Upper lobe of left lung (tissue), 4 donors: ENCODE measurements around the gene F2RL3.

ENCODE experiments used
- EP300 ChIP-seq, 4 donors: sonication (generic); formaldehyde crosslinking; IDR thresholded peaks; one replicate each; pipeline ENCODE4 v1.5.1; 2017; ENCODE audit warnings: antibody characterized with exemption in 4 of 4, control low read depth in 2 of 4
- POLR2A ChIP-seq, 4 donors: fragments of 450-650 bp; IDR thresholded peaks; one replicate each; pipeline ENCODE4 v1.5.1; 2016 to 2017; ENCODE audit warnings: antibody characterized with exemption in 4 of 4, mild to moderate bottlenecking in 2 of 4
- POLR2AphosphoS5 ChIP-seq, 2 donors: sonication (generic); formaldehyde crosslinking; IDR thresholded peaks; one replicate each; pipeline ENCODE4 v1.5.1; 2017; ENCODE audit warnings: antibody characterized with exemption in 2 of 2
- TF ChIP-seq, protein P1 (sequence below), 6 experiments: fragments of 450-650 bp in 4 of 6; fragments of 200-600 bp in 2 of 6; sonication (generic) in 2 of 6; IDR thresholded peaks; one replicate each; pipeline ENCODE4 v1.5.1; 2016 to 2019; ENCODE audit warnings: antibody characterized with exemption in 6 of 6

DNA sequence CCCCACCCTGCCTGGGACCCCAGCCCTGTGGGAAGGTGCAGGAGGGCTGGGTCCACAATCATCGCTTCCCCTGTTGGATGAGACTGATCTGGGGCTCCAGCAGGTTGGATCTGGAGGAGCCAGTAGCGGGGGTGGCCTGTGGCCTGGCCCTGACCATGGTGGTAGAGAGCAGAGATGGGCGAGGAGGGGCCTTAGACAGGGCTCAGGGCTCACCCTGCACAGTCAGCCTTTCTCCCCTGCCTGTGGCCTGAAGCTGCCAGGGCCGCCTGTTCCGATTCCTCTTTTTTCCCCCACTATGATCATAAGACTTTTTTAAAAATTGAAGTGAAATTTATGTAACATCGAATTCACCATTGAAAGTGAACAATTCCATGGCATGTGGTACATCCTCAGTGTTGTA lies 41.4 kb upstream of the F2RL3 start:
- TF ChIP-seq EP300 (IDR thresholded peaks at IDR 0.05) (no peak), POLR2AphosphoS5 (IDR thresholded peaks at IDR 0.05) (no peak), POLR2A (IDR thresholded peaks at IDR 0.05) (no peak)
- TF ChIP-seq, protein P1, sequence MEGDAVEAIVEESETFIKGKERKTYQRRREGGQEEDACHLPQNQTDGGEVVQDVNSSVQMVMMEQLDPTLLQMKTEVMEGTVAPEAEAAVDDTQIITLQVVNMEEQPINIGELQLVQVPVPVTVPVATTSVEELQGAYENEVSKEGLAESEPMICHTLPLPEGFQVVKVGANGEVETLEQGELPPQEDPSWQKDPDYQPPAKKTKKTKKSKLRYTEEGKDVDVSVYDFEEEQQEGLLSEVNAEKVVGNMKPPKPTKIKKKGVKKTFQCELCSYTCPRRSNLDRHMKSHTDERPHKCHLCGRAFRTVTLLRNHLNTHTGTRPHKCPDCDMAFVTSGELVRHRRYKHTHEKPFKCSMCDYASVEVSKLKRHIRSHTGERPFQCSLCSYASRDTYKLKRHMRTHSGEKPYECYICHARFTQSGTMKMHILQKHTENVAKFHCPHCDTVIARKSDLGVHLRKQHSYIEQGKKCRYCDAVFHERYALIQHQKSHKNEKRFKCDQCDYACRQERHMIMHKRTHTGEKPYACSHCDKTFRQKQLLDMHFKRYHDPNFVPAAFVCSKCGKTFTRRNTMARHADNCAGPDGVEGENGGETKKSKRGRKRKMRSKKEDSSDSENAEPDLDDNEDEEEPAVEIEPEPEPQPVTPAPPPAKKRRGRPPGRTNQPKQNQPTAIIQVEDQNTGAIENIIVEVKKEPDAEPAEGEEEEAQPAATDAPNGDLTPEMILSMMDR (IDR thresholded peaks at IDR 0.05): no peak
